NCI-H2227 treated with DMSO at 0.1 percent for 48 hours (cell line): ENCODE measurements around the gene KLHL13.
"Not testable (repeated sequence)": the region's sequence is repeated elsewhere in the genome, so short reads cannot be mapped to it uniquely, and the experiment has no call there.

ENCODE experiments used
- DNase-seq: peaks from one replicate; lab custom pipeline; 2025; lab: John Stamatoyannopoulos, UW

The KLHL13 gene, protein sequence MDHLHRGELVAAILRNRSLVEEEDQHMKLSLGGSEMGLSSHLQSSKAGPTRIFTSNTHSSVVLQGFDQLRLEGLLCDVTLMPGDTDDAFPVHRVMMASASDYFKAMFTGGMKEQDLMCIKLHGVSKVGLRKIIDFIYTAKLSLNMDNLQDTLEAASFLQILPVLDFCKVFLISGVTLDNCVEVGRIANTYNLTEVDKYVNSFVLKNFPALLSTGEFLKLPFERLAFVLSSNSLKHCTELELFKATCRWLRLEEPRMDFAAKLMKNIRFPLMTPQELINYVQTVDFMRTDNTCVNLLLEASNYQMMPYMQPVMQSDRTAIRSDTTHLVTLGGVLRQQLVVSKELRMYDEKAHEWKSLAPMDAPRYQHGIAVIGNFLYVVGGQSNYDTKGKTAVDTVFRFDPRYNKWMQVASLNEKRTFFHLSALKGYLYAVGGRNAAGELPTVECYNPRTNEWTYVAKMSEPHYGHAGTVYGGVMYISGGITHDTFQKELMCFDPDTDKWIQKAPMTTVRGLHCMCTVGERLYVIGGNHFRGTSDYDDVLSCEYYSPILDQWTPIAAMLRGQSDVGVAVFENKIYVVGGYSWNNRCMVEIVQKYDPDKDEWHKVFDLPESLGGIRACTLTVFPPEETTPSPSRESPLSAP

DNA sequence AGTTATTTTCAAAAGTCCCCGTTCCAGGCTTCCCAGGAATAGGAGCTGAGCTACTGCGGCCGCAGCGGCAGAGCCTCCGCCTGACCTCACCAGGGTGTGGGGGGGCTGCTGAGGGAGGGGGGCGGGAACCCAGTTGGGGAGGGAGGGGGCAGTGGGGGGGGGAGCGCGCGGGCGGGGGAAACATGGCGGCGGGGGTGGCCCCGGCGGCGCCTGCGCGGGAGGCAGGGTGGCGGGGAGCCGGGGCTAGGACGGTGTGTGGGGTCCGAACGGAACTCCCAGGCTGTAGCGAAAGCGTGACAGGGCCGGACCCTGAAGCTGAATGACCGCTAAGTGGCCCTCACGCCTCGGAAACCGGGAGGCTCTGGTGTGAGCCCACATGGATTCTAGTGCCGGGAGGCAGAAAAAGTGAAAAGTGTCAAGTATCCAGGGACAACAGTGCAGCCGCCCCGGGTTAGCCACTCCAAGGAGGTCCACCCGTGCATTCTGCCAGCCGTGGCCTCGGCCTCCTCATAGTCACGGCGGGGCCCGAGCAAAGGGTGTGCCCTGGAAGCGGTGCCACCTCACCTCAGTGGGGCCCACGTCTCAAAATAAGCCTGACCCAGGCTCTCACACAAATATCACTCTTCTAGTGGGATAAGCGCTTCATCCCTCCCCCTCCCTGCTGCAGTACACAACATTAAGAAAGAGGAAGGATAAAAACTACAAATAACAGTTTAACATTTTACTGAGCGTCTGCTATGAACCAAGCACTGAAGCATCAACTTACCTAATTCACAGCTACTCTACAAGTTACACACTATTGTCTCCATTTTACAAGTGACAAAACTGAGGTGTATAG lies at the start of gene KLHL13:
KLHL13 (minus strand) TSS at position 98 of the 838 bp plus-strand sequence. CDS start 88,337 bp downstream, outside the sequence.
- DNase-seq: no peak

DNA sequence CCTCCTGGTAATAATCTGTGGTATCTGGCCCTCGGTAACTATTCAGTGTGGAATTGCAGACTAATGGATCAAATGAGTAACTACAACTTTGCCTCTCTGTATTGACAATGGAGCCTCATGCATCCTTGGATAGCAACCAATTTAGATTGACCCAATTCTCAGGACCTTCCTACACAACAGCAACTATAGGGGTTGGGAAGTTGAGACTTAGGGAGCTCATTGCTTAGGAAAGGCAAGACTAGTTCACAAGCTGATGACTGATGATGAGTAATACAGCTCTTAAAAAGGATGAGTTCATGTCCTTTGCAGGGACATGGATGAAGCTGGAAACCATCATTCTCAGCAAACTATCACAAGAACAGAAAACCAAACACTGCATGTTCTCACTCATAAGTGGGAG lies 47.5 kb upstream of the KLHL13 start:
- DNase-seq: no peak

DNA sequence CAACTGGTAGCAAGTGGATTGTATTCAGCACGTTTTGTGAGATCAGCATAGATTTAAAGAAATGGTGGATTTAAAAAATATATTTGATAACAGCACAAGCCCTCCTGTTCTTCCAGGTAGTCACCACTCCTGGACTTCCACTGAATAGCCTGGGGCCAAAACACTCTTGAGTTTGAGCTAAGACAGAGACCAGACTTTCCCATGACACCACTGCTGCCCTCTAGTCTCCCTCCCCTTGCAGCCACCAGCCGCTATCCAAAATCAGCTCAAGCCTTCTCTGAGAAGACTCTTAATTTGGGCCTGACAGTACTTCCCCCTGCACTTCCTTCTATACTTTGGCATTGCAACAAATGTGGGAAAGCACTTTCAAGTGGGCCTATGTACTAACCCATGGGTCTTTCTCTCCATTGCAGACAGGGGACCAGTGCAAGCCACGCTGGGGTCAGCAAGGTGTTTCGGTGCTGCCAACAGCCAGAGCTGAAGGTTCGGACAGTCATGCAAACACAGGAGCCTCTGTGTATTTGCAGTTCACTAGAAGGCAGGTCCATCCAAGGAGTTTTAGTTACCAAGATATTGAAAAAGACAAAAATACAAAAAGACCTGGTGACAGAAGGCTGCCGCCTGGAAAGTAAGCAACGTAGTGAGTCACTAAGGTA lies 40.5 kb upstream of the KLHL13 start:
- no peak for DNase-seq

DNA sequence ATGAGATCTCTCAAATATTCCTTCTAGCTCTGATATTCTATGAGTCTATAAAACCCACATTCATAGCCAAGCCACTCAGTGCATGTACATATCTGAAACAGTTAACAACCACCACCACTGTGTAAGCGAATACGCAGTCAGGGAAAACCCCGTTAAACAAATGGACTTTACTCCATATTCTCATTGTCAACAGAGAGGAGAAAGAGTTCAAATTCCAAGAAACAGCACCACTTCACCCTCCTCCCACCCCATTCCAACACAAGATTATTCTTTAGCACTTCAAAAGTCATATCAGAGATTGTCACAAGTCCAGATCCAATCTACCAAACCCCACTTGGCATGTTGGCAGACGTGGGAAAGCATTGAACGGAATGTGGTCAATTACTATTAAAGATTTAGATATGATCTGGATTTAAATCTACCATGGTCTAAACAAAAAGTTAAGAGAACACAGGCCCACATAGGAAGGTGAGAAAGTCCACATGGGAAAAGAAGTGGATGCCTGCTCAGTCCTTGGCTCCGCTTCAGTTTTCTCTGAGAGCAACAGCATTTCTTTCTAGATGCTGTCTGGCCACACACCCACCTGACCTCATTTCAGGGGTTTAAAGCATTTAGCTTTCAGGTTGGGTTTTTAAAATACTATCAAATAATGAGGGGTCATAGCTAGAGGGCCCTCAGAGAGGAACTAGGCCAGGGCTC lies 39.8 kb upstream of the KLHL13 start:
- DNase-seq: no peak

DNA sequence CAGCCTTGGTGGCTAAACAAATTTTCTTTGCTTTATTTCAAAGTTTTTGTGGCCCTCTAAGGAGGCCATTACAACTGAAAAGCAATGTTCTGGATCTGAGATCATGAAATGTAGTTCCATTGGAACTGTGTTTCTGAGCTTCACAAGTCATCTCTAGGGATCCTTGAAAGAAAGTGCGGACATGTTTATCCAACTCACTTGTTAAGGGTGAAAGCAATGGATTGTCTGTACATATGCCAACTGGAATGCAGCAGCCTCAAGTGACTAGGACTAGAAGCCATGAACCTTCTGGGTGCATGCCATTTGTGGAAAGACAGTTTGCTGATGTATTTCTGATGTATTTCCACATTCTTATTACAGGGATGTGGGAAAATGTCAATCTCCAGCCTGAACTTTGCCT lies 36.7 kb upstream of the KLHL13 start:
- DNase-seq: no peak

DNA sequence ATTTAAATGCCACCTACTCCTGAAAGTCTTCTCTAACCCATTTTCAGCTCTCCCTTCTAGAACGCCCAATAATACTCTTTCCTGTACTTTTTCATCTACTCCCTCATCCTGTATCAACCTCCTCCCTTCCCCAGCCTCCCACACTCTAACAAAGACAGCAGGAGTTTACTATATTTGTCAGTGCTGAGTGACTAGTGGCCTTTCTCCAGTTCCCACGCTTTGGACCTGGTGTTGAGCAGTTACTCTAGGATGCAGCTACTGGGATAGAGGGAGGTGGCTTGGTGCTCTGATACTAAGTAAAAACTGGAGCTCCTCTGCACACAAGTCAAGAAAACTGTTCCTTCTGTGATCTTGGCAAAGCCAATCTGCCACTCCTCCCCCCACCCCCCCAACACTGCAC lies 36.1 kb upstream of the KLHL13 start:
- DNase-seq: no peak

DNA sequence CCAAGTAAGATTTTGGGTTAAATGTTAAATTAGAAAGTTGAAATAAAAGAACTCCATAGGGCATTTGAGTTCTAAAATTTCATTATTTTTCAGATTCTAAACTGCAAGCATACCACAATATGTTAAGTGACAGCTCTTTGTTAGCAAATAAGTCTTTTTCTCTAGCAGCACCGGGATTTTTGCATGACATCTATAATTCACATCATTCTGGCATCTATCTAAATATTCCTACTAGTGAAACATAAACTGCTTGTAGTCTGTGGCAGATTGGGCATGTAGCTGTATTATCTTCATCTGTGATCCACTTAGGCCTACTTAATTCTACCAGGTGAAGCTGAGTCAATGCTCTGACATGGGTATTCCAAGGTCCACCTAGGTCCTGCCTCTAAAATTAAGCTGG lies 32.1 kb upstream of the KLHL13 start:
- no peak for DNase-seq

DNA sequence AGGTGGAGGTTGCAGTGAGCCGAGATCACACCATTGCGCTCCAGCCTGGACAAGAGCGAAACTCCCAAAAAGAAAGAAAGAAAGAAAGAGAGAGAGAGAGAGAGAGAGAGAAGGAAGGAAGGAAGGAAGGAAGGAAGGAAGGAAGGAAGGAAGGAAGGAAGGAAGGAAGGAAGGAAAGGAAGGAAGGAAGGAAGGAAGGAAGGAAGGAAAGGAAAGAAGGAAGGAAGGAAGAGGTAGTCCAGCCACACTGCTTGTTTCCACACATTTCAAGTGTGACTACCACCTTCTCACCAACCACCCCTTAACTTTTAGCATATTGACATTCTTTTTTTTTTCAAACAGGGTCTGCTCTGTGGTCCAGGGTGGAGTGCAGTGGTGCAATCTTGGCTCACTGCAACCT lies 31.2 kb upstream of the KLHL13 start:
- DNase-seq: not testable (repeated sequence)

DNA sequence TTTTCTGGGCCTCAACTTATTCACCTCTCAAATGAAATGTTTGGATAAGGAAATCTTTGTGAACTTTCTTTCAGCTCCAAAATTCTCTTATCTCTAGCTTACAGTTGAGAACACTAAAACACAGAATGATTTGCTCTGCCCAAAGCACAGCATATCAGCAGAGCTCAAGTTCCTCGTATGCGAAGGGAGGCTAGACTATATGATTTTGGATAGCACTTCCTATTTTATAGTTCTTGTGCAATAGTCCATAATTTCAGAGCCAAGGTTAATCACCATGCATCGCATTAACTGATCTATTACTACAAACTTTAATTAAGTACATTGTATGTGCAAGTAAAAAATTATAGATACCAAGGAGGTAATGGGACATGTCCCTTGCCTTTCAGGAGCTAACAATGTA lies 27.0 kb upstream of the KLHL13 start:
- DNase-seq: no peak

DNA sequence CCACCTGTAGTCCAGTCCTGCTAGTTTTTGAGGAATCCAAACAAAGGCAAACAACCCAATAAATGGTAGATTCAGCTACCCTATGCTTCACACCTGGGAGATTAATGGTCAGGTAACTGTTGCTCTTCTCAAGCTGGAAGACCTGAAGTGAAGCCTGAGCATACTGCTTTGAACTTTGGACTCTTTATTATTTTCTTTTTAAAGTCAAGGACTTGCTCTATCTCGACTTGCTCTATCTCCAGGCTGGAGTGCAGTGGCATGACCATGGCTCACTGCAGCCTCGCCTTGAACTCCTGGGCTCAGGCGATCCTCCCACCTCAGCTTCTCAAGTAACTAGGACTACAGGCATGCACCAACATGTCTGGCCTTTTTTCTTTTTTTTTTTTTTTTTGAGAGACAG lies 14.7 kb upstream of the KLHL13 start:
- DNase-seq: no peak

DNA sequence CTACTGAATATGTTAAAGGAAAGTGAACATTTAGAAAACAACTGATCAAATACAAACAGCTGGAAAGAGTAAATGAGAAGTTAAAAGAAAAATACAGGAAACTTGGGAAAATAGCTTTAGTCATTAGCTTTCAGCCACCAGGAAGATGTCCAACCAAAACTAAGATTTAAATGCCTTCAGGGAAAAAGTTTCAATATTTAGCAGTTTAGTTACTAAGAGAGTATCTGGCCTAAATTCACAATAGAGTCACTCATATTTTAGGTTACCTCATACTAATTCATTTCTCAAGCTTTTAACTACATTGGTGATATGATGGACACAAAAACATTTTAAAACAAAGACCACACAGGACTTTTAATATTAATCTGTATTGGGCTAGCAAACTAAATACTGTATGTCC lies 13.1 kb upstream of the KLHL13 start:
- DNase-seq: no peak

DNA sequence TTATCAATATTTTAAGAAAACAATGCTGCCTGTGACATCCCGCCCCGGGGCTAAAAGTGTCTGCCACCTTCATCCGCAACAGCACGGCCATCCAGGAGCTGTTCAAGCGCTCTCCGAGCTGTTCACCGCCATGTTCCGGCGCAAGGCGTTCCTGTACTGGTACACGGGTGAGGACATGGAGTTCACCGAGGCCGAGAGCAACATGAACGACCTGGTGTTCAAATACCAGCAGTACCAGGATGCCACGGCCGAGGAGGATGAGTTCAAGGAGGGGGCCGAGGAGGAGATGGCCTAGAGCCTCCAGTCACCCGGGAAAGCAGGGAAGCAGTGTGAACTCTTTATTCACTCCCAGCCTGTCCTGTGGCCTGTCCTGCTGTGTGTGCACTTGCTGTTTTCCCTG lies 12.1 kb upstream of the KLHL13 start:
- DNase-seq: no peak

DNA sequence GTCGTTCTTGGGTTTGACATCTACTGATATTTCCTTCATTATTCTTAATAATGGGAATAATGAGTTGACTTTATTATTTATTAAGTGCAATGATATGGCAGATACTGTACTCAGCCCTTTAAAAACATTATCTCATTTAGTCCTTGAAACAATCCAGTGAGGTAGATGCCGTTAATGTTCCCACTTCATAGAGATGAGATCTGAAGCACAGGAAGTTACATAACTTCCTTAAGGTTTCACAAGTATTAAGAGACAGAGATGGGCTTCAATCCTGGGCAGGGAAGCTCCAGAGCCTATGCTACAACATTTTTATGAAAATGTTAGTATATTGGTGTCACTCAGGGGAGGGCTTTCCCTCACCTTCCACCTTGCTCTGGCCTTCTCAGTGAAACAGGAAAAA lies 9.7 kb upstream of the KLHL13 start:
- DNase-seq: no peak

DNA sequence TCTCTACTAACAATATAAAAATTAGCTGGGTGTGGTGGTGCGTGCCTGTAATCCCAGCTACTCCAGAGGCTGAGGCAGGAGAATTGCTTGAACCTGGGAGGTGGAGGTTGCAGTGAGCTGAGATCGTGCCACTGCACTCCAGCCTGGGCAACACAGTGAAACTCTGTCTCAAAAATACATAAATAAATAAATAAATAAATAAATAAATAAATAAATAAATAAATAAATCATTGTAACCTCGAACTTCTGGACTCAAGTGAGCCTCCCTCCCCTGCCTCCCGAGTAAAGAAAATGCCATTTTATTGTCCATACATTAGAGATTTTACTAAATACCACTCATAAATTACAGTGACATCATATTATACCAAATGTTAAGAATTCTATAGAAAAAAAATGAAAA lies 7.6 kb upstream of the KLHL13 start:
- DNase-seq: not testable (repeated sequence)

DNA sequence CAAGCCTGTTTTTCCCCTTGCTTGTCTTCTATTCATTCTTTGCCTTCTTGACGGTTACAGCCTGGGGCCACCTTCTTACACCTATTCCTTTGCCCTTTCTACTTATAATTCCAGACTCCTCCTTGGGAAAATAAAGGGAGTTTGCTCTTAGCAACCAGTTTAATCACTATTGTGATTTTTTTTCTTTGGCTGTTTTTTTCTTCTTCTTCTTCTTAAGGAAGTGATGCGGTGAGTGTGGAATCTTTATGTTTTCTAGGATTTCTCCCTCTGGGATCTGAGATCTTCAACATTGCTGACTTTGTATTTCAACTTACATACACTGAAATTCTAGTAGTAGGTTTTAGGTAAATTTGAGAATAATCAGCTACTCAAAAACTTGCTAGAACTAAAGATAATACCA lies 1.1 kb upstream of the KLHL13 start:
- DNase-seq: no peak

DNA sequence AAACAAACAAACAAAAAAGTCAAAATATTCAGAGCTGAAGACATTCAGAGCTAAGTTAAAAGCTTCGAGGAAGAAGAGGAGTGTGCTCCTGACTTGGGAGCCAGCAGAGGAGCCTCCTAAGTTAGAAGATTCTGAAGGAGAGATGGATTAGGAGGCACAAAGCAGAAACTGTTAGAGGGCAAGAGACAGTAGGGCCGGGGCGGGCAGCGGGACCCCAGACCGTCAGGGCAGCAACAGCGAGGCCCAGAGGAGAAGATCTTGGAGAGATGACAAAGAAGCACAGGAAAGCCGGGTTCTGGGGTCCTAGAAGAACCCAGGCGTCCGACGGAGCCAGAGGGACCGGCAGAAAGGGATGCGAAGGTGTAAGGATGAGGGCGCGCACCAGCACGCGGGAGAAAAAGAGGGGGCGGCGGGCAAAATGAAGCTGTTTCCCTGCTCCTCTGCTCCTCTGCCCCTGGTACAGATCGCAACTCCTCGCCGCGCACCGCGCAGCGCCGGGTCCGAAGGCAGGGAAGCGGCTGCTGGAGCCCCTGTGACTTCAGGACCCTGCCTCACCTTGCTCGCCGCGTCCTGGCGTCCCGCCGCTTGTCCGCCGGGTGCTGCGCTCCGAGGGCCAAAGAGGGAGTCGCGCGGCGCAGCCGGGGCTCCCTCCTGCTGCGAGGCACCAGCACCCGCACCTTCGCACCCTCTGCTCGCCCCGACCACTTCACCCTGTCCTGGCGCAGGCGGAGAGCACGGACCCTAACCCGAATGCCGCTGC lies 477 bp downstream of the KLHL13 start:
- DNase-seq: no peak

DNA sequence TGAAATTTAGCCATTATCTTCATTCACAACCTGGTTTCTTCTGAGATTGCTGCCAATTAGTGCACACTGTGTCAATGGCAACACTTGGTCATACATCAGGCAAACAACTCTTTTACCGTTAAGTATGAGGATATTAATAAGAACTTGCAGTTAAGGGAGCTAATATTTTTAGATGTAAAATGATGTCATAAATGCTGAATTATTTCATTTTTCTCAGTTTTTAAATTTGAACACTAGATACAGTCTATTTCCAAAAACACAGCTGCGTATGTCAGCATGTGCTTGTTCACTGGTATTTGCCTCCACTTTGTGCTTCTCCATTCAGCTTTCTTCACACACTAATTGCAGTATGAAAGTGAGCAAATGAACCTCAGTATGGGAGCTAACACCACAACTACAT lies 1.6 kb downstream of the KLHL13 start:
- DNase-seq: no peak

DNA sequence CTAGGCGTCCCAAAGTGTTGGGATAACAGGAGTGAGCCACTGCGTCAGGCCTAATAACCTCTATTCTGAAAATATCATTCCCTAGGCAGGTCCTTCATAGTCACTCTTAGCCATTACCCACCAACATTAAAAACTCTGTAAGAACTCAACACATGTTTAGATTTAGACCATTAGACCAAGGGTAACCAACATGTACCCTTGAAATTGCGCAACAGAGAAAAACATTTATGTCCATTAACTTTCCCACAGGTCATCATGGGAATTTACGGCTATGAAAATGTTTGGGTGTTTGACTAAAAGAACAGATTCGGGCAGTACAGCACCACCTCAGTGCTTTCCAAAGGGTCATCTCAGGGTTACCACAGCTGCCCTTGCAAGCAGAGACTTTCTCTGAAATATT lies 7.5 kb downstream of the KLHL13 start:
- no peak for DNase-seq

DNA sequence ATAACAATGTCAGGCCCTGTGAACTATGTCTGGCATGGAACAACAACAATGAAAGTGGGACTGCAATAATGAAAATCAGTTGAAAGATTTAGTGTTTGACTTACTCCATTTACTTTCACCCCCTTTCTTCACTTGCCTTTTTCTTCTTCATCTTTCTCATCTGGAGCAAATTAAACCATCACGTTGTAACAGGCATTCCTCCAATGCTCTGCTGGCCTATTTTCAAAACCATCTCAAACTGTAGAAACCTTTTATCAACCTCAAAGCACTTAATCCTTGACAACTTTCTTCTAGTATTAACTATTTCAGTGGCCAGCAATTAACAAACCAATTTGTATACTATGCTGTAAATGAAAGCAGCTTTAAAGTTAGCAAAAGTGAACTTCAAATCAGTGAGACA lies 8.3 kb downstream of the KLHL13 start:
- no peak for DNase-seq

DNA sequence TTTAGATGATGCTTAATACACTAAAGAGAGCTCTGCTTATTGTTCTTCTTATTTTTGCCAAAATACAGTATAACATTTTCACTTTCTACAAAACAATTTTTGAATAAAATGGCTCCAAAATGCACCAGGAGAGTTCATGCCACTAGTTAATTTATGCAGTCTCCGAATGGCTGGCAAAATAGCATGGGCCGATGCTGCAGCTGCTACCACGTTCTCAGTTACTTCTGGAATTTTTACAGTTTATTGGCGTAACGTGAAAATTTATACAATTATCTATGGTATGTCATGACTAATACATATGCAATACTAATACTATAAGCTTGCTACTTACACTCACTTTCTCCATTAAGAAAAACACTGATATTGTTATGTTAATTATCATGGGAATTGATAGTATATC lies 16.5 kb downstream of the KLHL13 start:
- DNase-seq: no peak

DNA sequence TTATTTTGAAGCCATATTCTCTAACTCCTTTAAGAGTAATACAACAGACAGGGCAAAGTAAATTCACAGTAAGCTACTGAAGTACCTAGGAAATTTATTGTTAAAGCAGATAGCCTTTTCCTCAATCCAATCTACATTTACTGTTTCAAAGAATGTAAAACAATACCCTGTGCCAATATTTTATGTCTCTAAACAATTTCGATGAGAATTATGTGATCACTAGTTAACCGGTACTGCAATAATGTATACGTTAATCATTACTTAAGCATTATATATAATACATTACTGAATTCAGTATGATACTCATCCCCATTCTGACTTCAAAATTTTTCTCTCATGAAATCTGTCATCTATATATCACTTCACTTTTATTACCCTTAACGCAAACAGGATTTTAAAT lies 28.5 kb downstream of the KLHL13 start:
- no peak for DNase-seq
